ENCODE measurements around the gene SMIM22. TPM values are rescaled to one million over a fixed set of nuclear protein-coding genes. Genes with fewer than 3 reads are reported as not detected.

Gene SMIM22
- total and polyA plus RNA-seq, 4 donors: 26.8 to 324 (median 97.0) TPM

DNA sequence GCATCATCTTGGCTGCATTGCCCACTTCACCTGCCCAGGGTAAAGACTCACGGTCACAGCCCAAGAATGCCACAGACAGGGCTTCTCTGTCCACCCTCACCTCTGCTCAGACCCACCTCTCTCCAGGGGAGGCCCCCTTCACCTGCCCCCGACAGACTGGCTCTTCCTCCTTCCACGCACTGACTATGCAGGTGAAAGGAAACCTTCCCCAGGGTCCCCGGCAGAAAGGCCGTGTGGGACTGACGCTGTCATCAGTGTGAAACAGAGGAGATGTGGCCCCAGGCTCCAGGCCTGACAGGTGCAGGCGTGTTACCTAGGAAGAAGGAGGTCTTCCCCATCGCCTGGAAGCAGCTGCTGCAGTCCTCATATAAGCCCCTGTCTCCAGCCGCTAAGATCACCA is 16.6 kb downstream of the SMIM22 start:
- ATAC-seq (ENCODE audit: insufficient read depth, low FRiP score) (no peak), DNase-seq (no peak)
- Histone ChIP-seq H3K9ac (ENCODE audit: insufficient read depth in 1 of 2, low read length in 2 of 2) (no peak overlapping the region), H3K27me3 (ENCODE audit: control insufficient read depth in 3 of 3, insufficient read depth in 3 of 3, low read length in 2 of 3) (no peaks in the 10 kb centered on the region), H3K4me1 (ENCODE audit: control insufficient read depth in 5 of 5, insufficient read depth in 5 of 5, low read length in 5 of 5) (peaks cover 0 to 2% (median 0%) of the 10 kb centered on the region in 5 donors), H3K9me3 (ENCODE audit: control insufficient read depth in 4 of 4, insufficient read depth in 3 of 4, low read length in 3 of 4) (no peaks in the 10 kb centered on the region), H3K27ac (ENCODE audit: low read depth in 1 of 2, low read length in 1 of 2) (no peak overlapping the region), H3K4me3 (no peak overlapping the region), H3K36me3 (ENCODE audit: control insufficient read depth in 4 of 4, insufficient read depth in 4 of 4, low read length in 4 of 4) (peaks cover 14 to 50% (median 34%) of the 10 kb centered on the region in 4 donors)
- WGBS, 2 donors: 93 to 97% methylated on average over 9 of the region's 9 CpGs
- TF ChIP-seq, protein P1, sequence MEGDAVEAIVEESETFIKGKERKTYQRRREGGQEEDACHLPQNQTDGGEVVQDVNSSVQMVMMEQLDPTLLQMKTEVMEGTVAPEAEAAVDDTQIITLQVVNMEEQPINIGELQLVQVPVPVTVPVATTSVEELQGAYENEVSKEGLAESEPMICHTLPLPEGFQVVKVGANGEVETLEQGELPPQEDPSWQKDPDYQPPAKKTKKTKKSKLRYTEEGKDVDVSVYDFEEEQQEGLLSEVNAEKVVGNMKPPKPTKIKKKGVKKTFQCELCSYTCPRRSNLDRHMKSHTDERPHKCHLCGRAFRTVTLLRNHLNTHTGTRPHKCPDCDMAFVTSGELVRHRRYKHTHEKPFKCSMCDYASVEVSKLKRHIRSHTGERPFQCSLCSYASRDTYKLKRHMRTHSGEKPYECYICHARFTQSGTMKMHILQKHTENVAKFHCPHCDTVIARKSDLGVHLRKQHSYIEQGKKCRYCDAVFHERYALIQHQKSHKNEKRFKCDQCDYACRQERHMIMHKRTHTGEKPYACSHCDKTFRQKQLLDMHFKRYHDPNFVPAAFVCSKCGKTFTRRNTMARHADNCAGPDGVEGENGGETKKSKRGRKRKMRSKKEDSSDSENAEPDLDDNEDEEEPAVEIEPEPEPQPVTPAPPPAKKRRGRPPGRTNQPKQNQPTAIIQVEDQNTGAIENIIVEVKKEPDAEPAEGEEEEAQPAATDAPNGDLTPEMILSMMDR (IDR thresholded peaks at IDR 0.05; ENCODE audit: control extremely low read depth, extremely low read depth): no peak

DNA sequence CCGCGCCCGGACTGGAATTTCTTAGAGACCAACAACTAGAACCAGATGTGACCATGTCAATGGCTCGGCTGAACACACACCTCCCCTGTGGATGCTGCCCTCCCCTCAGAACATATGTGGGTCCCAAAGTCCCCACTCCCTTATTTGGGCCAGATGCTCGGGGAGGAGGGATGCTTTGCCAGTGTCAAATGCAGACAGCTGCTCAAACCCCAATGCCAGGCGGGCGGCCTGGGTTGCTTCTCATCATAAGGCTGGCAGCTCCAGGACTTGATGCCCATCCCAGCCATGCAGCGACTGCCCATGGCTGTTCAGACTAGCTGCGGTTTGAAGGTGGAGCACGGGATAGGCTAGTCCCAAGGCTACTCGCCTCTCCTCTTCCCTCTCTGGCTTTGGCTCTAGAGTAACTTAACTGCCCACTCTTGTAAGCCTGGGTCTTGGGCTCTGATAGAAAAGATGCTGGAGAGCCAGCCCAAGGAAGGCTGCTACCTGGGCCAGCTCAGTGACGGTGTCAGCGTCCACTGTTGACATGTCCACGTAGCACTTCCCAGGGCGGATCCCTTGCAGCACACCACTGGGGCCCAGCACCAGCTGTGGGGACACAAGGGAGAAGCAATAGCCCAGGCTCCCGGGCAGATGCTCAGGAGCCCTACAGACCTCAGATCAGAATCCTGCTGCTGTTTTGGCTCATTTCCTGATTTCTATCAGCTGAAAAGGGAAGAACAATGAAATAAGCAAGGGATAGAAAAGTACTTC is 18.3 kb downstream of the SMIM22 start:
- no peak overlapping the region for H3K9ac ChIP-seq (ENCODE audit: insufficient read depth in 1 of 2, low read length in 2 of 2)
- H3K4me3 ChIP-seq: no peak overlapping the region
- TF ChIP-seq, protein P1 (IDR thresholded peaks at IDR 0.05; ENCODE audit: control extremely low read depth, extremely low read depth): no peak
- H3K4me1 ChIP-seq (ENCODE audit: control insufficient read depth in 5 of 5, insufficient read depth in 5 of 5, low read length in 5 of 5): peaks cover 0 to 2% (median 0%) of the 10 kb centered on the region in 5 donors
- no peaks in the 10 kb centered on the region for H3K9me3 ChIP-seq (ENCODE audit: control insufficient read depth in 4 of 4, insufficient read depth in 3 of 4, low read length in 3 of 4)
- peaks cover 14 to 50% (median 29%) of the 10 kb centered on the region in 4 donors for H3K36me3 ChIP-seq (ENCODE audit: control insufficient read depth in 4 of 4, insufficient read depth in 4 of 4, low read length in 4 of 4)
- ATAC-seq (ENCODE audit: insufficient read depth, low FRiP score) (no peak), DNase-seq (no peak)
- 96 to 98% methylated on average over 16 of the region's 16 CpGs for WGBS, 2 donors
- H3K27me3 ChIP-seq (ENCODE audit: control insufficient read depth in 3 of 3, insufficient read depth in 3 of 3, low read length in 2 of 3): no peaks in the 10 kb centered on the region
- H3K27ac ChIP-seq (ENCODE audit: low read depth in 1 of 2, low read length in 1 of 2): peak overlapping the region in 1 of 2 donors; percentile 88

DNA sequence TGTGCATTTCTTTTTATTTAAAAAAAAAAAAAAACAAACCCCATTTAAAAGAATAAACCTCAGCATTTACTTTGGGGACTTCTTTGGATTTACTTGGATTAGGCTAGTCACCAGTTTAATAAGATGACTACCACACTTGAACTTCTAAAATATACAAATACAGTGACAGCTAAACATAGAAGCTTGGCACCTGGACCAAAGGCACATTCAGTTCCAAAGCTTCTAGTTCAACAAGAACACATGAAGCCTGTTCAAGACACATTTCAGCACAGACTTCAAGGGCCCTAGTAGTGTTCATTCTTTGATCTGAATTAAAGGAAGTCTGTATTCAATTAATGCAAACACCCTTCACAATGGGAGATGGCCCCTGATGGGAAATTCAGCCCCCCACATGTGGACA is 18.9 kb downstream of the SMIM22 start:
- ATAC-seq (ENCODE audit: insufficient read depth, low FRiP score): no peak
- no peak overlapping the region for H3K9ac ChIP-seq (ENCODE audit: insufficient read depth in 1 of 2, low read length in 2 of 2)
- no peaks in the 10 kb centered on the region for H3K27me3 ChIP-seq (ENCODE audit: control insufficient read depth in 3 of 3, insufficient read depth in 3 of 3, low read length in 2 of 3)
- DNase-seq: no peak
- TF ChIP-seq, protein P1 (IDR thresholded peaks at IDR 0.05; ENCODE audit: control extremely low read depth, extremely low read depth): no peak
- peaks cover 0 to 2% (median 0%) of the 10 kb centered on the region in 5 donors for H3K4me1 ChIP-seq (ENCODE audit: control insufficient read depth in 5 of 5, insufficient read depth in 5 of 5, low read length in 5 of 5)
- H3K27ac ChIP-seq (ENCODE audit: low read depth in 1 of 2, low read length in 1 of 2): peak overlapping the region in 1 of 2 donors; percentile 69
- no peaks in the 10 kb centered on the region for H3K9me3 ChIP-seq (ENCODE audit: control insufficient read depth in 4 of 4, insufficient read depth in 3 of 4, low read length in 3 of 4)
- no peak overlapping the region for H3K4me3 ChIP-seq
- H3K36me3 ChIP-seq (ENCODE audit: control insufficient read depth in 4 of 4, insufficient read depth in 4 of 4, low read length in 4 of 4): peaks cover 12 to 55% (median 31%) of the 10 kb centered on the region in 4 donors

Measured in lung (tissue), 12 donors.